Spleen (tissue), 11 donors: ENCODE measurements around the gene SUPT5H. TPM values are rescaled to one million over a fixed set of nuclear protein-coding genes. Genes with fewer than 3 reads are reported as not detected.
A peak's percentile ranks its signal among the peaks of the same experiment; 100 is the strongest.

ENCODE experiments used
- DNase-seq: peaks from one replicate; pipeline ENCODE4 v3.0.0-alpha.2; 2020
- H3K27ac ChIP-seq, 8 donors: fragments of 200-600 bp; sonication (generic) in 7 of 8; 1 replicate in 4 of 8; 2 replicates in 4 of 8; pipeline versions ENCODE4 v1.5.0 to v1.8.0; 2016 to 2021; ENCODE audit warnings: inconsistent platforms in 4 of 8, mild to moderate bottlenecking in 4 of 8, moderate library complexity in 1 of 8
- H3K27me3 ChIP-seq, 7 donors: fragments of 200-600 bp; sonication (generic) in 6 of 7; replicated peaks in 1 of 7; 1 replicate in 4 of 7; 2 replicates in 3 of 7; pipeline versions ENCODE4 v1.5.0 to v1.8.0; 2016 to 2021; ENCODE audit warnings: inconsistent platforms in 3 of 7, mild to moderate bottlenecking in 1 of 7
- H3K36me3 ChIP-seq, 6 donors: fragments of 200-600 bp; sonication (generic) in 5 of 6; 1 replicate in 4 of 6; 2 replicates in 2 of 6; pipeline versions ENCODE4 v1.5.0 to v1.8.0; 2016 to 2021; ENCODE audit warnings: inconsistent platforms in 2 of 6
- H3K4me1 ChIP-seq, 6 donors: fragments of 200-600 bp; sonication (generic) in 5 of 6; 1 replicate in 3 of 6; 2 replicates in 3 of 6; pipeline versions ENCODE4 v1.5.0 to v1.8.0; 2016 to 2021; ENCODE audit warnings: inconsistent platforms in 3 of 6
- H3K4me3 ChIP-seq, 8 donors: fragments of 200-600 bp; sonication (generic) in 7 of 8; 1 replicate in 4 of 8; 2 replicates in 4 of 8; pipeline versions ENCODE4 v1.5.0 to v1.8.0; 2016 to 2021; ENCODE audit warnings: inconsistent platforms in 4 of 8, mild to moderate bottlenecking in 4 of 8, moderate library complexity in 2 of 8
- H3K9me3 ChIP-seq, 8 donors: fragments of 200-600 bp; sonication (generic) in 7 of 8; 1 replicate in 4 of 8; 2 replicates in 4 of 8; pipeline versions ENCODE4 v1.5.0 to v1.8.0; 2016 to 2021; ENCODE audit warnings: inconsistent platforms in 4 of 8
- POLR2A ChIP-seq, 3 donors: fragments of 450-650 bp; IDR thresholded peaks; one replicate each; pipeline ENCODE4 v1.5.1; 2017; ENCODE audit warnings: antibody characterized with exemption in 3 of 3, mild to moderate bottlenecking in 1 of 3
- POLR2AphosphoS5 ChIP-seq, 3 donors: sonication (generic); formaldehyde crosslinking; IDR thresholded peaks; one replicate each; pipeline ENCODE4 v1.5.1; 2017; ENCODE audit warnings: antibody characterized with exemption in 3 of 3
- WGBS, 5 donors: extraction: QIAGEN DNeasy Blood & Tissue Kit in 3 of 5; methylation state at CpG; one replicate each; pipeline versions ENCODE4 v1.1.5 to v1.1.7; 2013 to 2018; 5-methylcytosine and 5-hydroxymethylcytosine counted together
- intact Hi-C: fragments of 100-400 bp; cut with DNase I; formaldehyde crosslinking; loops from one replicate; pipeline ENCODE4 v1.15.0; 2023; ENCODE audit warnings: low total_unique reads
- polyA plus RNA-seq, 3 donors: library from polyadenylated mRNA; stranded (reverse); fragments of 200-250 nt; gene quantifications; one replicate each; pipeline ENCODE4 v1.2.1, GENCODE V29; 2013
- total RNA-seq, 7 donors: library from RNA; depleted of rRNA in 3 of 7; stranded (reverse); fragments of >200 nt in 3 of 7; fragmentation: NEBNext Ultra II Directional in 4 of 7; extraction: Animal tissue kit (Norgen Biotek cat#: 25700) in 4 of 7; gene quantifications; one replicate each; pipeline versions ENCODE4 v1.1.0 to v1.2.1, GENCODE V29; 2016 to 2021
- TF ChIP-seq, protein P1 (sequence below), 11 experiments: fragments of 200-600 bp in 7 of 11; fragments of 450-650 bp in 4 of 11; sonication (generic) in 4 of 11; IDR thresholded peaks in 8 of 11; conservative IDR thresholded peaks in 3 of 11; 1 replicate in 7 of 11; 2 replicates in 4 of 11; pipeline versions ENCODE4 v1.4.0 to v1.8.0; 2016 to 2021; ENCODE audit warnings: antibody characterized with exemption in 11 of 11, inconsistent platforms in 4 of 11, mild to moderate bottlenecking in 1 of 11
- donor health status: healthy with polysubstance abuse.
- donor health status: DM: no; HTN: no; CAD: no; lungs with moderate emphysema.
- donor health status: DM: no; HTN: no; CAD: no.
- donor health status: Bipolar disorder and iron deficiency.
- donor health status: healthy.
- donor health status: DM: no; HTN: no; CAD: no.
- donor health status: DM: yes; HTN: yes; CAD: no.

The SUPT5H gene
- total and polyA plus RNA-seq, 10 donors: 95.8 to 225 (median 109) TPM

DNA sequence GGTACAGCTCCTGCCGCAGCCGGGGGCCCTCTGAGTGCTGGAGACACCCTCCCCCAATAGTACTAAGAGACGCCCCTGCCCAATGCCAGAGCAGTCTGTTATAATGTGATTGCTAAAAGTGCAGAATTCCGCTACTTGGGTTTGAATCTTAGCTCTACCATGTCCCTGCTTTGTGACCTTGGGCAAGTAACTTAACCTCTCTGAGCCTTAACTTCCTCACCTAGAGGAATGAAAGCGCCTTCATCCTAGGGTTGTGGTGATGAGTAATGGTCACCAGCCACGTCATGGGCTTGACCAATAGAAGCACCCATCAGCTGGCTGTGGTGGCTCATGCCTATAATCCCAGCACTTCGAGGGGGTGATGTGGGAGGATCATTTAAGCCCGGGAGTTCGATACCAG, 26.4 kb upstream of the SUPT5H start:
- Histone ChIP-seq H3K27ac (no peak overlapping the region), H3K27me3 (no peaks in the 10 kb centered on the region), H3K4me3 (no peak overlapping the region), H3K36me3 (peaks cover 0 to 92% (median 57%) of the 10 kb centered on the region in 6 donors), H3K9me3 (no peaks in the 10 kb centered on the region), H3K4me1 (peaks cover under 1 to 40% (median 16%) of the 10 kb centered on the region in 6 donors)
- intact Hi-C loops: loop anchor here (10.0 kb wide), 1 partner anchor 74 kb away; the partner anchor contains the start of gene SAMD4B
- DNase-seq: no peak
- TF ChIP-seq POLR2AphosphoS5 (IDR thresholded peaks at IDR 0.05): no peak
- TF ChIP-seq, protein P1, sequence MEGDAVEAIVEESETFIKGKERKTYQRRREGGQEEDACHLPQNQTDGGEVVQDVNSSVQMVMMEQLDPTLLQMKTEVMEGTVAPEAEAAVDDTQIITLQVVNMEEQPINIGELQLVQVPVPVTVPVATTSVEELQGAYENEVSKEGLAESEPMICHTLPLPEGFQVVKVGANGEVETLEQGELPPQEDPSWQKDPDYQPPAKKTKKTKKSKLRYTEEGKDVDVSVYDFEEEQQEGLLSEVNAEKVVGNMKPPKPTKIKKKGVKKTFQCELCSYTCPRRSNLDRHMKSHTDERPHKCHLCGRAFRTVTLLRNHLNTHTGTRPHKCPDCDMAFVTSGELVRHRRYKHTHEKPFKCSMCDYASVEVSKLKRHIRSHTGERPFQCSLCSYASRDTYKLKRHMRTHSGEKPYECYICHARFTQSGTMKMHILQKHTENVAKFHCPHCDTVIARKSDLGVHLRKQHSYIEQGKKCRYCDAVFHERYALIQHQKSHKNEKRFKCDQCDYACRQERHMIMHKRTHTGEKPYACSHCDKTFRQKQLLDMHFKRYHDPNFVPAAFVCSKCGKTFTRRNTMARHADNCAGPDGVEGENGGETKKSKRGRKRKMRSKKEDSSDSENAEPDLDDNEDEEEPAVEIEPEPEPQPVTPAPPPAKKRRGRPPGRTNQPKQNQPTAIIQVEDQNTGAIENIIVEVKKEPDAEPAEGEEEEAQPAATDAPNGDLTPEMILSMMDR (IDR thresholded peaks at IDR 0.05 in 8 of 11, conservative IDR thresholded peaks at IDR 0.05 in 3 of 11): no peak
- TF ChIP-seq POLR2A (IDR thresholded peaks at IDR 0.05): no peak
- WGBS, 5 donors: 81 to 94% (median 90%) methylated on average over 6 to 9 of the region's 9 CpGs

GRCh38 chr19:39420769-39421168, 24.6 kb upstream of the SUPT5H start:
- Histone ChIP-seq H3K27me3 (no peaks in the 10 kb centered on the region), H3K4me1 (peaks cover 0 to 23% (median 8%) of the 10 kb centered on the region in 6 donors), H3K27ac (no peak overlapping the region), H3K9me3 (no peaks in the 10 kb centered on the region), H3K4me3 (no peak overlapping the region), H3K36me3 (peaks cover 0 to 100% (median 63%) of the 10 kb centered on the region in 6 donors)
- WGBS, 5 donors: 90 to 97% (median 94%) methylated on average over 14 to 15 of the region's 15 CpGs
- DNase-seq: peak; percentile 70
- intact Hi-C loops: no loop called here
- TF ChIP-seq, protein P1 (IDR thresholded peaks at IDR 0.05 in 8 of 11, conservative IDR thresholded peaks at IDR 0.05 in 3 of 11): no peak
- peak in 1 of 3 donors; percentile 54 for TF ChIP-seq POLR2AphosphoS5 (IDR thresholded peaks at IDR 0.05)

DNA sequence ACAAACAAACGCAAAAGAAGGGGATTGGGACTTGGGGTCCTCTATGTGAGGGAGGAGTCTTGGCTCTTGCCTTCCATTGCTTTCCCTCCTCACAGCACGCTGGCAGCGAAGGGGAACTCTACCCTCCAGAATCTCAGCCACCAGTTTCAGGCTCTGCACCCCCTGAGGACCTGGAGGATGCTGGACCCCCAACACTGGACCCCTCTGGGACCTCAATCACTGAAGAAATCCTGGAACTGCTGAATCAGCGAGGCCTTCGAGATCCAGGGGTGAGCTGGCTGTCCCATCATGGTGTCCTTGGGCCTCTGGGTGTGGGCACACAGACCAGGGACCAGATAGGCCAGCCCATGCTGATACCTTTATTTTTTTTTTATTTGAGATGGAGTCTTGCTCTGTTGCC, 23.4 kb upstream of the SUPT5H start:
- intact Hi-C loops: no loop called here
- H3K4me1 ChIP-seq: peaks cover 0 to 13% (median 2%) of the 10 kb centered on the region in 6 donors
- H3K27ac ChIP-seq: no peak overlapping the region
- H3K9me3 ChIP-seq: no peaks in the 10 kb centered on the region
- TF ChIP-seq POLR2A (IDR thresholded peaks at IDR 0.05): no peak
- peaks cover 0 to 87% (median 63%) of the 10 kb centered on the region in 6 donors for H3K36me3 ChIP-seq
- DNase-seq: peak; percentile 32
- H3K4me3 ChIP-seq: no peak overlapping the region
- H3K27me3 ChIP-seq: no peaks in the 10 kb centered on the region
- 87 to 93% (median 89%) methylated on average over 5 of the region's 5 CpGs for WGBS, 5 donors

DNA sequence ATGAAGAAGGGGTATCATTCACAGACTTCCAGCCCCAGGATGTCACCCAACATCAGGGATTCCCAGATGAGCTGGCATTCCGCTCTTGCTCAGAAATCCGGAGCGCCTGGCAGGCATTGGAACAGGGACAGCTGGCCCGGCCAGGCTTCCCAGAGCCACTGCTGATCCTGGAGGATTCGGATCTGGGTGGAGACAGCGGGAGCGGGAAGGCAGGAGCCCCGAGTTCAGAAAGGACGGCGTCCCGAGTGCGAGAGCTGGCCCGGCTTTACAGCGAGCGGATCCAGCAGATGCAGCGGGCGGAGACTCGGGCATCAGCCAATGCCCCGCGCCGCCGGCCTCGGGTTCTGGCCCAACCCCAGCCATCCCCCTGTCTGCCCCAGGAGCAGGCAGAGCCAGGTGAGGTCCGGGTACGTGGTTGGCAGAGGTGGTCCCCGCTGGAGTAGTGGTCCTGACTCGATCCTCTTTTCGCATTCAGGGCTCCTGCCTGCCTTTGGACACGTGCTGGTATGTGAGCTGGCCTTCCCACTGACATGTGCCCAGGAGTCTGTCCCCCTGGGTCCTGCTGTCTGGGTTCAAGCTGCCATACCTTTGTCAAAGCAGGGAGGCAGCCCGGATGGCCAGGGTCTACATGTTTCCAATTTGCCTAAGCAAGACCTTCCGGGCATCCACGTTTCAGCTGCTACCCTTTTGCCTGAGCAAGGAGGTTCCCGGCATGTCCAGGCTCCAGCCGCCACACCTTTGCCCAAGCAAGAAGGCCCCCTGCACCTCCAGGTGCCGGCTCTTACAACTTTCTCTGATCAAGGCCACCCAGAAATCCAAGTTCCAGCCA, 21.9 kb upstream of the SUPT5H start:
- peak; percentile 74 for DNase-seq
- TF ChIP-seq POLR2AphosphoS5 (IDR thresholded peaks at IDR 0.05): peak in 1 of 3 donors; percentile 55
- TF ChIP-seq, protein P1 (IDR thresholded peaks at IDR 0.05 in 8 of 11, conservative IDR thresholded peaks at IDR 0.05 in 3 of 11): no peak
- no peak for TF ChIP-seq POLR2A (IDR thresholded peaks at IDR 0.05)
- H3K4me1 ChIP-seq: peaks cover 0 to 9% (median under 1%) of the 10 kb centered on the region in 6 donors
- H3K9me3 ChIP-seq: no peaks in the 10 kb centered on the region
- H3K27me3 ChIP-seq: no peaks in the 10 kb centered on the region
- no peak overlapping the region for H3K4me3 ChIP-seq
- intact Hi-C loops: no loop called here
- H3K36me3 ChIP-seq: peaks cover 0 to 73% (median 56%) of the 10 kb centered on the region in 6 donors
- no peak overlapping the region for H3K27ac ChIP-seq
- 90 to 94% (median 92%) methylated on average over 32 to 35 of the region's 35 CpGs for WGBS, 5 donors
